Mammary epithelial cell (primary cell): ENCODE measurements around the gene SLC6A19.

Experiments used
- EZH2 ChIP-seq: IDR thresholded peaks from 2 replicates; pipeline ENCODE4 v1.6.1; 2012; ENCODE audit warnings: low read length, inconsistent platforms, borderline replicate concordance
- TF ChIP-seq, protein P1 (sequence below), 2 donors: IDR thresholded peaks in 1 of 2; conservative IDR thresholded peaks in 1 of 2; 2 replicates each; pipeline ENCODE4 v1.5.1; 2011 to 2012; ENCODE audit warnings: inconsistent platforms in 2 of 2, low read length in 2 of 2, mild to moderate bottlenecking in 2 of 2, control low read depth in 1 of 2, low read depth in 1 of 2; ENCODE audit not compliant: insufficient read depth in 1 of 2; ENCODE audit errors: extremely low read depth in 1 of 2

DNA sequence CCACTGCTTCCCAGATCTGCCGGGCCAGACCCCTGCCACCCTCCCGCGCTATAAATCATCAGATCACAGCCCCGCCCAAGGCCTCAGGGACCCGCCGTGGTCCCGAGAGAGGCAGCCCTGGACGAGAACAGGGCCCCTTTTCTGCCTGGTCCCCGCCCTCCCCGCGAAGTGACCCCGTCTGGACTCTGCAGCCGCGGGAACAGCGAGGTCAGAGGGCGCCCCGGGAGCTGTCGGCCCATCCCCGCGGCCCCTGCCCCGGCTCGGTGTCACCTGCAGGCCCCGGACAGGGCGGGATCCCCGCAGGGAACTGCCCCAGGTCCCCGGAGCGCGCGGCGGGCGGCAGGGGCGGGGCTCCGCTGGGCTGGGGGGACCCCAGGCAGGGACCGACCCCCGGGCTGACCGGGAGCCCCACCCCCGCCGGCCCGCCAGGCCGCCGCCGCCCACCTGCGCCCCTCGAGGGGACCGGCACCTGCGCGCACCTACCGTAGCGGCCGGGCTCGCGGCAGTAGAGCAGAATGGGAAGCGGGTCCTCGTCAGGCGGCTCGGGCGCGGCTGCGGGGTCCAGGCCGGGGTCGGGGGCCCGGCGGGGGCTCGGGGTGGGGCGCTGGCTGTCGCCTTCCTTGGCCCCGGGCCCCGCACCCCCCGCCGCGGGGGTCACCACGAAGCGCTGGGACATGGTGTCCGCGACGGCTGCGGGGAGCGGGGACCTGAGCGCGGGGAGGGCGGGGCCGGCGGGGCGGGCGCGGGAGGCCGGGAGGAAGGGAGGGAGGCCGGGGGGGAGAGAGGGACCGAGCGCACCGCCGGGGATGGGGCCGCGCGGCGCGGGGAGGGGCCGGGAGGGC lies 46.0 kb upstream of the SLC6A19 start:
- TF ChIP-seq, protein P1, sequence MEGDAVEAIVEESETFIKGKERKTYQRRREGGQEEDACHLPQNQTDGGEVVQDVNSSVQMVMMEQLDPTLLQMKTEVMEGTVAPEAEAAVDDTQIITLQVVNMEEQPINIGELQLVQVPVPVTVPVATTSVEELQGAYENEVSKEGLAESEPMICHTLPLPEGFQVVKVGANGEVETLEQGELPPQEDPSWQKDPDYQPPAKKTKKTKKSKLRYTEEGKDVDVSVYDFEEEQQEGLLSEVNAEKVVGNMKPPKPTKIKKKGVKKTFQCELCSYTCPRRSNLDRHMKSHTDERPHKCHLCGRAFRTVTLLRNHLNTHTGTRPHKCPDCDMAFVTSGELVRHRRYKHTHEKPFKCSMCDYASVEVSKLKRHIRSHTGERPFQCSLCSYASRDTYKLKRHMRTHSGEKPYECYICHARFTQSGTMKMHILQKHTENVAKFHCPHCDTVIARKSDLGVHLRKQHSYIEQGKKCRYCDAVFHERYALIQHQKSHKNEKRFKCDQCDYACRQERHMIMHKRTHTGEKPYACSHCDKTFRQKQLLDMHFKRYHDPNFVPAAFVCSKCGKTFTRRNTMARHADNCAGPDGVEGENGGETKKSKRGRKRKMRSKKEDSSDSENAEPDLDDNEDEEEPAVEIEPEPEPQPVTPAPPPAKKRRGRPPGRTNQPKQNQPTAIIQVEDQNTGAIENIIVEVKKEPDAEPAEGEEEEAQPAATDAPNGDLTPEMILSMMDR (conservative IDR thresholded peaks at IDR 0.05 in 1 of 2, IDR thresholded peaks at IDR 0.05 in 1 of 2; ENCODE audit: extremely low read depth in 1 of 2, insufficient read depth in 1 of 2, low read depth in 1 of 2, low read length in 2 of 2), result no peak
- TF ChIP-seq EZH2, result no peak
